Glutamatergic neuron (in vitro differentiated cells): ENCODE data around the gene MOXD1. TPM values are rescaled to one million over a fixed set of nuclear protein-coding genes. Genes with fewer than 3 reads are reported as not detected.

Source experiments
- DNase-seq: peaks from one replicate; pipeline ENCODE4 v3.0.0; 2022
- H3K27ac Mint-ChIP-seq: one replicate; pipeline ENCODE4 v1.8.0; 2020; ENCODE audit warnings: mild to moderate bottlenecking, mixed read lengths, inconsistent platforms; ENCODE audit not compliant: unreplicated experiment
- H3K27me3 Mint-ChIP-seq: one replicate; pipeline ENCODE4 v1.8.0; 2020; ENCODE audit warnings: mild to moderate bottlenecking, moderate library complexity, mixed read lengths, inconsistent platforms; ENCODE audit not compliant: unreplicated experiment
- H3K36me3 Mint-ChIP-seq: one replicate; pipeline ENCODE4 v1.8.0; 2020; ENCODE audit warnings: mild to moderate bottlenecking, mixed read lengths, inconsistent platforms; ENCODE audit not compliant: unreplicated experiment
- H3K4me1 Mint-ChIP-seq: one replicate; pipeline ENCODE4 v1.8.0; 2020; ENCODE audit warnings: mild to moderate bottlenecking, low read depth, mixed read lengths, inconsistent platforms; ENCODE audit not compliant: unreplicated experiment
- H3K4me3 Mint-ChIP-seq: one replicate; pipeline ENCODE4 v1.8.0; 2020; ENCODE audit warnings: mild to moderate bottlenecking, mixed read lengths, inconsistent platforms; ENCODE audit not compliant: unreplicated experiment
- H3K9me3 Mint-ChIP-seq: one replicate; pipeline ENCODE4 v1.8.0; 2020; ENCODE audit warnings: mild to moderate bottlenecking, moderate library complexity, mixed read lengths, inconsistent platforms; ENCODE audit not compliant: unreplicated experiment
- total RNA-seq: library from RNA; stranded (reverse); fragmentation: NEBNext Ultra II Directional; extraction: Animal tissue kit (Norgen Biotek cat#: 25700); gene quantifications from one replicate; pipeline ENCODE4 v1.2.1, GENCODE V29; 2021; ENCODE audit not compliant: unreplicated experiment
- TF ChIP-seq, protein P1 (sequence below): fragments of 200-600 bp; sonication (generic); IDR thresholded peaks from one replicate; pipeline ENCODE4 v1.5.0; 2021; ENCODE audit not compliant: partially characterized antibody, unreplicated experiment

The MOXD1 gene
- total RNA-seq, 1 donor from 2014 or later, result not detected

DNA sequence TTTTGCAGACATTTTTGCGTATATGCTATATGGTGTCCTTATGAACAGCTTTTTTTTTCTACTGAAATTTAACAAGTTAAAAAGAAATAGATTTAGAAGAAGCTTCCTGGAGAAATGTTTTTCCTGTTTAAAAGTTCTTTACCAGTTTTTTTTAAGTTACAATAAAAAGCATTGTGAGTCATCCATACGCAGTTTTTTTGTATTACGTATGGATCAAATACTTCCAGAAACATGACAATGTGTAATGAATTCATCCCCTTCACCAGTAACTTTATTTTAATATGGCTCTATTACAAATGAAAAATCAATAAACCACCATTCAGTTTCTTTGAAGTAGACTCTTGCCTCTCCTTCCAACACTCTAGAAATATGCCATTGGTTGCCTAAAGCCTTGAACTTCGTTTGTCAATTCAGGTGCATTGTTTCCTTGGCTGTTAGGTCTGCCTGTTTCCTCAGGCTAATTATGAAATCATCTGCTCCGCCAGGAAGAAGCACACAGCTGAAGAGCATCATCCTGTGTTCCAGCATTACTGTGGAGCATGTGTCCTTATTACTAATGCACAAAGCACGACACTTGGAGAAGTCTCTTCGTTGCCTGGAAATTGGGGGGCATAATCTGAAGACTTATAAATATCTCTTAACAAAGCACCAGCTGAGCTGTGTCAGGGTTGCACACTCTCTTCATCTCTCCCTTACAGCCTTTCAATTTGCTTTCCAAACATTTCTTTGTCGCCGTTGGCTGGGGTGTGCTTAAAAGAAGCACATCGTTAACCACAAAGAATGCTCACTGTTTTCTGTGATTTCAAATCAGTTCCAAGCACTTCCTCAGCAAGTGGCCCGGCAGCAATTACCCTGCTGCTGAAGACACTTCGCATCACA is 9.6 kb downstream of the MOXD1 start:
- Mint-ChIP-seq H3K4me3 (peak overlapping the region; percentile 68), H3K36me3 (peaks cover 4% of the 10 kb centered on the region), H3K27ac (peak overlapping the region; percentile 71), H3K4me1 (peaks cover 8% of the 10 kb centered on the region), H3K27me3 (peaks cover 3% of the 10 kb centered on the region), H3K9me3 (peaks cover 4% of the 10 kb centered on the region)
- DNase-seq, result no peak
- TF ChIP-seq, protein P1, sequence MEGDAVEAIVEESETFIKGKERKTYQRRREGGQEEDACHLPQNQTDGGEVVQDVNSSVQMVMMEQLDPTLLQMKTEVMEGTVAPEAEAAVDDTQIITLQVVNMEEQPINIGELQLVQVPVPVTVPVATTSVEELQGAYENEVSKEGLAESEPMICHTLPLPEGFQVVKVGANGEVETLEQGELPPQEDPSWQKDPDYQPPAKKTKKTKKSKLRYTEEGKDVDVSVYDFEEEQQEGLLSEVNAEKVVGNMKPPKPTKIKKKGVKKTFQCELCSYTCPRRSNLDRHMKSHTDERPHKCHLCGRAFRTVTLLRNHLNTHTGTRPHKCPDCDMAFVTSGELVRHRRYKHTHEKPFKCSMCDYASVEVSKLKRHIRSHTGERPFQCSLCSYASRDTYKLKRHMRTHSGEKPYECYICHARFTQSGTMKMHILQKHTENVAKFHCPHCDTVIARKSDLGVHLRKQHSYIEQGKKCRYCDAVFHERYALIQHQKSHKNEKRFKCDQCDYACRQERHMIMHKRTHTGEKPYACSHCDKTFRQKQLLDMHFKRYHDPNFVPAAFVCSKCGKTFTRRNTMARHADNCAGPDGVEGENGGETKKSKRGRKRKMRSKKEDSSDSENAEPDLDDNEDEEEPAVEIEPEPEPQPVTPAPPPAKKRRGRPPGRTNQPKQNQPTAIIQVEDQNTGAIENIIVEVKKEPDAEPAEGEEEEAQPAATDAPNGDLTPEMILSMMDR, result no peak

DNA sequence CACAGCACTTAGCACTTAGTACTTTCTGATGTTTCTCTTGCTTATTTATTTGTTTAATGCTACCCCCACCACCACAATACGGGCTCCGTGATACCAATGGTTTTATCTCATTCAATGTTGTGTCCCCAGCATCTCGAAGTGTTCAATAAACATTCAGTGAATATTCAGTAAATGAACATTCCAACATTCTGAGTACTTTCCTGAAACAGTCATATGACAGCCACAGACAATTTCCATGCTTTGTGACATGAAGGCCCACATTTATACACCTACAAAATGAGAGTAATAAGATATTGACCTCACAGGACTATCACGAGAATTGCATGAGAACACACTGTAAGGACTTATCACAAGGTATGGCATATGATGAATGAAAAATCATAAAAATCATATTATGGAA is 10.8 kb downstream of the MOXD1 start:
- TF ChIP-seq, protein P1, result no peak
- peaks cover 4% of the 10 kb centered on the region for H3K36me3 Mint-ChIP-seq
- H3K27me3 Mint-ChIP-seq, result peaks cover 3% of the 10 kb centered on the region
- peaks cover 4% of the 10 kb centered on the region for H3K9me3 Mint-ChIP-seq
- peaks cover 8% of the 10 kb centered on the region for H3K4me1 Mint-ChIP-seq
- no peak for DNase-seq
- H3K4me3 Mint-ChIP-seq, result no peak overlapping the region
- no peak overlapping the region for H3K27ac Mint-ChIP-seq

DNA sequence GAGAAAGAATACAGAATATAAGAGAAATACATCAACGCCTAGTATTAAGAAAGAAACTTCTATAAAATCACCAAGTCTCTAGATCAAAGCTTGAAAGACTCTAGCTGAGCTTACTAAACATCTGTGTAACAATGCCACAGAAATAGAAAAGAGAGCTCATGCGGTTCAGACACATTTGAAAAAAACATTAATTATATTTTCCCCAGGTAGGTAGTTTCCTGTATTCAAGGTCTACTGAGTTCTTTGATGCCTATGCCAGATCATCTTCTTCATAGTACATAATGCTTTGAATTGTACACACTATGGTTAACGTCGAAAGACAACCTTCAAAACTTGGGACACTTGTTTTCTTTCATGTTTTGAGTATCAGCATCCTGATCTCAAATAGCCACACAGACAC is 11.3 kb downstream of the MOXD1 start:
- Mint-ChIP-seq H3K27ac (no peak overlapping the region), H3K9me3 (peaks cover 4% of the 10 kb centered on the region), H3K36me3 (peaks cover 4% of the 10 kb centered on the region), H3K27me3 (peaks cover 3% of the 10 kb centered on the region), H3K4me3 (no peak overlapping the region), H3K4me1 (peaks cover 8% of the 10 kb centered on the region)
- no peak for DNase-seq
- TF ChIP-seq, protein P1, result no peak

DNA sequence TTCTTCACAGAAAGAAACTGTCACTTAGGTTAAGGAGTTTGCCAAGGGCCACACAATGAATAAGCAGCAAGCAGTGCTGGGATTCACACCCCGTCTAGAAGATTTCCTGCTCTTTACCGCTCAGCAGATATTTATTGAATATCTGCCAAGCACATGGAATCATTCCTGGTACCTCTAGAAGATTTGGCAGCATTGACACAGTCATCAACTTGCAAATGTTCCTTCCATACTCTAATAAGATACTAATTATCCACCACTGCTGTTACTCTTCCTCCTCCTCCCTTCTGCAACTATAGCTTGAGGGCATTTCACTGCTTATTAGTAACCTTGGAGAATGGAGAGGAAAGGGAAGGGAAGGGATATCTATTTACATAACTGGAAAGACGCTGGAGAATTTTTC is 13.0 kb downstream of the MOXD1 start:
- Mint-ChIP-seq H3K27me3 (no peaks in the 10 kb centered on the region), H3K4me3 (no peak overlapping the region), H3K36me3 (peaks cover 3% of the 10 kb centered on the region), H3K9me3 (peaks cover 2% of the 10 kb centered on the region), H3K4me1 (peaks cover 8% of the 10 kb centered on the region), H3K27ac (no peak overlapping the region)
- TF ChIP-seq, protein P1, result no peak
- DNase-seq, result no peak

DNA sequence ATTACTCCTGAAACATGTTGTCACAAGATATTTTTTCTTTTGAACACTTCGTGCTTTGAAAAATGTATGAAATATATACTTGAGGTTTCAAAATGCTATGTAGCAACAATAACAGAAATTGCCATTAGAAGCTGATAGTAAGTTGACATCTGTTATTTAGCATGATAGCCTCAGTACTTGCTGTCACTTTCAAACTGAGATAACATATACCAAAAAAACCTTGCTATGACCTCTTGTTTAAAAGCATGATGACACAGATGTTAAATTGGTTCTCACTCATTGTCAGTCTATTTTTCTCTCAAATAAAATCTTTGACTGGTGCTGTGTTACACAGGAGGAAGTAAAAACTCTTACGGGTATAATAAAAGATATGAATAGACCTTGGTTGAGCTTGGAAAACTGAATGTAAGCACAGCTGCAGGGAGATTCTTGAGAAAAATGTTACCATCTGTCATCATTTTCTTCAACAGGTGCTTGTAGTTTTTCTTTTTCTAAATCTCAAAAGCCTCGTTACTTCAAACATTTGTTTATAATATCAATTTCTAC is 18.6 kb downstream of the MOXD1 start:
- TF ChIP-seq, protein P1, result no peak
- H3K9me3 Mint-ChIP-seq, result no peaks in the 10 kb centered on the region
- no peak overlapping the region for H3K4me3 Mint-ChIP-seq
- no peak overlapping the region for H3K27ac Mint-ChIP-seq
- peaks cover 8% of the 10 kb centered on the region for H3K36me3 Mint-ChIP-seq
- no peaks in the 10 kb centered on the region for H3K27me3 Mint-ChIP-seq
- H3K4me1 Mint-ChIP-seq, result no peaks in the 10 kb centered on the region
- DNase-seq, result no peak
